Activated T-cell treated with anti-CD3 and anti-CD28 coated beads for 24 hours (primary cell): ENCODE data around the gene TMEM219.
"Not testable (repeated sequence)": the region's sequence is repeated elsewhere in the genome, so short reads cannot be mapped to it uniquely, and the experiment has no call there.

Experiments used
- DNase-seq: peaks from one replicate; pipeline ENCODE4 v3.0.0-alpha.2; 2020; ENCODE audit warnings: low read depth

The TMEM219 gene

GRCh38 chr16:29961479-29962343 lies at the start of gene TMEM219:
TMEM219 (plus strand) TSS chr16:29962079; CDS start chr16:29963144, 1,065 bp downstream.
- DNase-seq: peak; percentile 92

- DNase-seq: no peak
Observed at GRCh38 chr16:29912087-29912486, 49.8 kb upstream of the TMEM219 start.

GRCh38 chr16:29913514-29913913 lies 48.4 kb upstream of the TMEM219 start:
- DNase-seq: no peak

- no peak for DNase-seq
Observed at GRCh38 chr16:29915590-29916247, 46.2 kb upstream of the TMEM219 start.

GRCh38 chr16:29916979-29917378 lies 44.9 kb upstream of the TMEM219 start:
- DNase-seq: no peak

GRCh38 chr16:29920288-29921033 lies 41.4 kb upstream of the TMEM219 start:
- no peak for DNase-seq

- DNase-seq: no peak
Observed at GRCh38 chr16:29921034-29921385, 40.9 kb upstream of the TMEM219 start.

GRCh38 chr16:29922326-29922725 lies 39.6 kb upstream of the TMEM219 start:
- no peak for DNase-seq

- no peak for DNase-seq
Observed at GRCh38 chr16:29922986-29923501, 38.8 kb upstream of the TMEM219 start.

- no peak for DNase-seq
Observed at GRCh38 chr16:29925105-29925756, 36.6 kb upstream of the TMEM219 start.

GRCh38 chr16:29925781-29926710 lies 35.8 kb upstream of the TMEM219 start, which contains the start of gene KCTD13:
KCTD13 (minus strand) TSS chr16:29926226; CDS start chr16:29926033, 193 bp downstream.
- DNase-seq: peak; percentile 92

GRCh38 chr16:29926711-29927052 lies 35.2 kb upstream of the TMEM219 start:
- DNase-seq: no peak

- no peak for DNase-seq
Observed at GRCh38 chr16:29927070-29927905, 34.6 kb upstream of the TMEM219 start.

GRCh38 chr16:29931750-29932149 lies 30.1 kb upstream of the TMEM219 start:
- not testable (repeated sequence) for DNase-seq

GRCh38 chr16:29940656-29941055 lies 21.2 kb upstream of the TMEM219 start:
- DNase-seq: no peak

GRCh38 chr16:29943846-29944799 lies 17.8 kb upstream of the TMEM219 start:
- no peak for DNase-seq

GRCh38 chr16:29947897-29948296 lies 14.0 kb upstream of the TMEM219 start:
- DNase-seq: no peak

- DNase-seq: no peak
Observed at GRCh38 chr16:29950806-29951461, 10.9 kb upstream of the TMEM219 start.
